GM12892 (cell line): ENCODE results near the gene ZFHX3.

ENCODE experiments used
- POLR2A ChIP-seq: IDR thresholded peaks from 2 replicates; pipeline ENCODE4 v1.6.1; 2011; ENCODE audit warnings: low read depth, low read length, control low read depth
- POLR2AphosphoS5 ChIP-seq: IDR thresholded peaks from 2 replicates; pipeline ENCODE4 v1.6.1; 2011; ENCODE audit warnings: low read depth, low read length, control low read depth
- TAF1 ChIP-seq: IDR thresholded peaks from 2 replicates; pipeline ENCODE4 v1.6.1; 2011; ENCODE audit warnings: low read depth, mild to moderate bottlenecking, control low read depth, low read length, borderline replicate concordance

- no peak for TF ChIP-seq POLR2A
- no peak for TF ChIP-seq POLR2AphosphoS5
- no peak for TF ChIP-seq TAF1
Observed at GRCh38 chr16:72838951-72839350, 209.0 kb downstream of the ZFHX3 start.
